K562 (cell line): Measurements from ENCODE around the gene CDK5RAP3.

Experiments used
- CEBPG ChIP-seq, 3 experiments: fragments of 200-800 bp in 1 of 3; sonication (Bioruptor generic) in 1 of 3; sonication (generic) in 1 of 3; formaldehyde crosslinking in 1 of 3; IDR thresholded peaks in 2 of 3; conservative IDR thresholded peaks in 1 of 3; 2 replicates each; pipeline versions ENCODE4 v1.6.1 to v1.8.0; 2016 to 2022; ENCODE audit warnings: missing compliant biosample characterization in 2 of 3, missing genetic modification characterization in 2 of 3, mild to moderate bottlenecking in 1 of 3, missing genetic modification reagents in 1 of 3
- CREBBP ChIP-seq: IDR thresholded peaks from one replicate; pipeline ENCODE4 v1.6.1; 2012; ENCODE audit warnings: low read depth, mild to moderate bottlenecking, control low read depth, inconsistent platforms, low read length
- ERF ChIP-seq: fragments of 450-650 bp; formaldehyde crosslinking; IDR thresholded peaks from 2 replicates; pipeline ENCODE4 v1.4.0; 2020; ENCODE audit warnings: mild to moderate bottlenecking, mixed read lengths
- EZH2 ChIP-seq: IDR thresholded peaks from 2 replicates; pipeline ENCODE4 v1.6.1; 2012; ENCODE audit warnings: low read depth, mild to moderate bottlenecking, inconsistent platforms, low read length, borderline replicate concordance
- FOXM1 ChIP-seq, 2 experiments: fragments of 450-650 bp in 1 of 2; sonication (generic) in 1 of 2; formaldehyde crosslinking in 1 of 2; IDR thresholded peaks; 2 replicates each; pipeline versions ENCODE4 v1.6.1 to v1.9.0; 2017 to 2022; ENCODE audit warnings: low read depth in 2 of 2, mild to moderate bottlenecking in 2 of 2, missing genetic modification reagents in 1 of 2, moderate library complexity in 1 of 2
- PRDM10 ChIP-seq: fragments of 450-650 bp; IDR thresholded peaks from 2 replicates; pipeline ENCODE4 v1.6.1; 2018; ENCODE audit not compliant: partially characterized antibody
- SMARCA5 ChIP-seq: fragments of 450-650 bp; IDR thresholded peaks from 2 replicates; pipeline ENCODE4 v1.6.1; 2016
- SRSF1 ChIP-seq: fragments of 200-400 bp; formaldehyde crosslinking; IDR thresholded peaks from 2 replicates; pipeline ENCODE4 v1.6.1; 2017; ENCODE audit warnings: mild to moderate bottlenecking, low read depth, low read length, moderate library complexity
- ZNF518B ChIP-seq: fragments of 250-450 bp; sonication (Bioruptor Pico); IDR thresholded peaks from 2 replicates; pipeline ENCODE4 v1.5.0; 2021; ENCODE audit warnings: mild to moderate bottlenecking, moderate library complexity

- TF ChIP-seq EZH2, result no peak
- no peak for TF ChIP-seq ZNF518B
- TF ChIP-seq FOXM1 (IDR thresholded peaks at IDR 0.05; ENCODE audit: low read depth), result no peak
- no peak for TF ChIP-seq FOXM1 (CRISPR knock-in tag; IDR thresholded peaks at IDR 0.05; ENCODE audit: low read depth)
- no peak for TF ChIP-seq PRDM10
- no peak for TF ChIP-seq SRSF1
- no peak for TF ChIP-seq CREBBP
- TF ChIP-seq CEBPG (CRISPR knock-in tag; IDR thresholded peaks at IDR 0.05), result no peak
- TF ChIP-seq CEBPG (tag; conservative IDR thresholded peaks at IDR 0.05 in 1 of 2, IDR thresholded peaks at IDR 0.05 in 1 of 2), result no peak
- TF ChIP-seq ERF (CRISPR knock-in tag), result no peak
- no peak for TF ChIP-seq SMARCA5
Measured at GRCh38 chr17:47986520-47986919, 15.6 kb downstream of the CDK5RAP3 start.
